Stimulated activated CD4-positive, alpha-beta T cell treated with anti-CD3 and anti-CD28 coated beads, TNF-alpha, amount 100 ng/mL, for 24 hours (primary cell): ENCODE results near the gene ITFG1.
"Not testable (repeated sequence)": the region's sequence is repeated elsewhere in the genome, so short reads cannot be mapped to it uniquely, and the experiment has no call there.

ENCODE experiments used
- DNase-seq, 3 experiments: peaks; one replicate each; pipeline ENCODE4 v3.0.0-alpha.2; 2020; ENCODE audit warnings: low read depth in 3 of 3

ITFG1 gene

DNA sequence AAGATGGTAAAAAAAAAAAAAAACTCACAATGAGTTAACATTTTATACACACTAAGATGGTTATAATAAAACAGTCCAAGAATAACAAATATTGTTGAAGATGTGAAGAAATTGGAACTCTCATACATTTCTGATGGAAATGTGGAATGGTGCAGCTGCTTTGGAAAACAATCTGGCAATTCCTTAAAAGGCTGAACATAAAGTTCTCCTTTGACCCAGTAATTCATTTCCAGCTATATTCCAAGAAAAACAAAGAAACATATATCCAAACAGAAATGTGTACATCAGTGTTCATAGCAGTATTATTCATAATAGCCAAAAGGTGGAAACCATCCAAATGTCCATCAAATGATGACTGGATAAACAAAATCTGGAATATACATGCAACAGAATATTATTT lies 219.8 kb downstream of the ITFG1 start:
- DNase-seq = no peak

GRCh38 chr16:47236716-47237115 lies 224.1 kb downstream of the ITFG1 start:
- no peak for DNase-seq

GRCh38 chr16:47230296-47230695 lies 230.6 kb downstream of the ITFG1 start:
- no peak for DNase-seq

DNA sequence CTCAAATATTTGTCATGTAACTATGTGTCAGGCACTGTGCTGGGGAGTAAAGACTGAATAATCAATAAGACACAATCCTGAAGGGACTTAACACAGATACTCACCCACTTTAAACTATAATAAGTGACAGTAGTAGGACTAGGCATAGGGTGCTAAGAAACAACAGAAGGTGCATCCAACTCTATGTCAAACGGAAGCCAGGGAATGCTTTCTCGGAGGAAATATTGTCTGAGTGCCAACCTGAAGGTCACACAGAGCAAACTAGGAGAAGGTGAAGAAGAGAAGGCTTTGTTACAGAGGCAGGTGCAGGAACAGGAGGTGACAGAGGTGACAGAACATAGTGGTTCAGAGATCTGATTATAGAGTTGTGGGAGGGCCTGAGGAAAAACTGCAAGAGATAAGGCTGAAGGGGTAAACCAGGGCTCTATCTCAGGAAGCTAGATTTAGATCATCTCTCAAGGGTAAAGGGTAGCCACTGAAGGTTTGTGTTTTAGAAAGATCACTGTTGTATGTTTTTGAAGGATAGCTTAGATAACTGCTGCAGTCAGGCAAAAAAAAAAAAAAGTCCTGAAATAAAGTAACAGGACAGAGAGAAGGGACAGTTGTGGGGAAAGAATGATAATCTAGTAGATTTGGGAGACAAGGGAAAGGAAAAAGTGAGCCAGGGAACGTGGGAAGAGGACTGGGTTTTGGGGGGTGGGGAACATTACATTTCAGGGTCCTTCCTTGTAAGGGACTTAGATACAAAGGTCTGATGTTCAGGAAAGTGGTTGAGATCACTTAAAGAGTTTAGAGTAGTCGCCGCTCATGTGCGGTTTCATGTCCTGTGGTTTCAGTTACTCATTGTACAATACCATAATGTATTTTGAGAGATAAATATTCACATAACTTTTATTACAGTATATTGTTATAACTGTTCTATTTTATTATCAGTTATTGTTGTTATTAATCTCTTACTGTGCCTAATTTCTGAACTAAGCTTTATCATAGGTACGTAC lies 231.5 kb downstream of the ITFG1 start:
- no peak for DNase-seq

- no peak for DNase-seq
Observed at GRCh38 chr16:47228241-47228640, 232.6 kb downstream of the ITFG1 start.

DNA sequence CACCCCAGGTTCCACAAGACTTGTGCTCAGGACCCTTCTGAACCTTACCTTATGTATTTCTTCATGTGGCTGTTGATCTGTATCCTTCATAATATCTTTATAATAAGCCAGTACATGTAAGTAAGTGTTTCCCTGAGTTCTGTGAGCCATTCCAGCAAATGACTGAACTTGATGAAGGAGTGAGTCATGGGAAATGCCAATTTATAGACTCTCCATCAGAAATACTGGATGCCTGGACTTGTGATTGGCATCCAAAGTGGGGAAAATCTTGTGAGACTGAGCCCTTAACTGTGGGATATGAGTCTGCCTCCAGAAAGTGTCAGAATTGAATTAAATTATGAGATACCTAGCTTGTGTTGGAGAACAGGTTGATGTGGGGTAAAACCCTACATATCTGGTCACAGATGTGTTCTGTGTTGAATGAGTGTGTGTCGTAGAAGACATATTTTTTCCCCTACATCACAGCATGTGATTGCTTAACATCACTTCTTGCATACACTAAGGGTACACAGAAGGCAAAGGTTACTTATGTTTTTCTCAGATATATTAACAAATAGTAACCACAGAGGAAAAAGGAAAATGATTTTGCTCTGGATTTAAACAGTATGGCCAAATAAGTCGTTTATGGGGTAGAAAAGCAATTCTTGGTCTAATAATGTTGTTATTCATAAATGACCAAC lies 247.0 kb downstream of the ITFG1 start:
- DNase-seq = no peak

GRCh38 chr16:47211218-47211617 lies 249.6 kb downstream of the ITFG1 start:
- DNase-seq = no peak

GRCh38 chr16:47204736-47205504 lies 255.9 kb downstream of the ITFG1 start:
- DNase-seq = no peak

- DNase-seq = not testable (repeated sequence)
Observed at GRCh38 chr16:47203433-47203832, 257.4 kb downstream of the ITFG1 start.

DNA sequence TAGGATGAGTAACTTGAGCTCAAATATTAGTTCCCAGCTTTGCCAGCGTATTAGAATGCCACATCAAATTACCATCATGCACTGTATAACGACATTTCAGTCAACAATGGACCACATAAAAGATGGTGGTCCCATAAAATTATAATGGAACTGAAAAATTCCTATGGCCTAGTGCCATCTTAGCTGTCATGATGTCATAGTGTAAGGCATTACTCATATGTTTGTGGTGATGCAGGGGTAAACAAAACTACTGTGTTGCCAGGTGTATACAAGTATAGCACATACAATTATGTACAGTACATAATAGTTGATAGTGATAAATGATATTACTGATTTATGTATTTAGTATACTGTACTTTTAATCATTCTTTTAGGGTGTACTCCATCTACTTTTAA lies 262.7 kb downstream of the ITFG1 start:
- no peak for DNase-seq

GRCh38 chr16:47197536-47198179 lies 263.2 kb downstream of the ITFG1 start:
- no peak for DNase-seq

GRCh38 chr16:47196457-47196856 lies 264.4 kb downstream of the ITFG1 start:
- DNase-seq = no peak

DNA sequence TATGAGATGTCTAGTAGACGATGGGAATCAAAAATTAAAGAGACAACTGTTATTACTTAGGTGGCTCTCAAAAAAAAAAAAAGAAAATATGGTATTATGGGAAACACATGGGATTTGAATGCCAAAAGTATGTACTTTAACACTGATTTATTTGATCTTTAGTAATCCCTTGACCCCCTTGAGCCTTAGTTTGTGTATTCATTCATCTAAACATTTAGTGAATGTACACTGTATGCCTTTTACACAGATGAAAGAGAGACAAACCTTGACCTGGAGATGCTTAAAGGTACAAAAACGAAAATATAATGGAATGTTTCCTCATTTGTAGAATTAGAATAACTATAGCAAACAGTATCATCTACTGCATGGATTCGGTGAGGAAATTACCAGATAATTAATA lies 278.5 kb downstream of the ITFG1 start:
- DNase-seq = no peak

DNA sequence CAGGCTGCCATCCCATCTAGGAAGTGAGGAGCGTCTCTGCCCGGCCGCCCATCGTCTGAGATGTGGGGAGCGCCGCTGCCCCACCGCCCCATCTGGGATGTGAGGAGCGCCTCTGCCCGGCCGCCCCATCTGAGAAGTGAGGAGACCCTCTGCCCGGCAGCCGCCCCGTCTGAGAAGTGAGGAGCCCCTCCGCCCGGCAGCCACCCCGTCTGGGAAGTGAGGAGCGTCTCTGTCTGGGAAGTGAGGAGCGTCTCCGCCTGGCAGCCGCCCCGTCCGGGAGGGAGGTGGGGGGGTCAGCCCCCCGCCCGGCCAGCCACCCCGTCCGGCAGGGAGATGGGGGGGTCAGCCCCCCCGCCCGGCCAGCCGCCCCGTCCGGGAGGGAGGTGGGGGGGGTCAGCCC lies 279.8 kb downstream of the ITFG1 start:
- DNase-seq = not testable (repeated sequence)

- no peak for DNase-seq
Observed at GRCh38 chr16:47180073-47180472, 280.8 kb downstream of the ITFG1 start.

DNA sequence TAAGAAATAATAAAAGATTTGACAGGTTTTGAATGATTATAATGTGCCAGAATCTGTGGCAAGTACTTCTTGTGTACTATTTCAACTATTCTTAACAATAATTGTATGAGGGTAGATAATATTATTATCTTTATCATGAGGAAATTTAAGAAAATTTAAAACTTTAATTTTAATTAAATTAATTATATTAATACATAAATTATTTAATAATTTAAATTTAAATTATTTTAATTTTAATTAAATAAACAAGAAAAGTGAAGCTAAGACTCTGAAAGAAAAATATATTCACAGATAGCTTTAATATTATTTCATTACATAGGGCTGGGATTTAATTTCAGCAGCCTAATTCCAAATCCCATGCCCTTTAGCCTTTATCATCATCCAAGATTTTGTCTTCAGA lies 285.7 kb downstream of the ITFG1 start:
- DNase-seq = no peak

DNA sequence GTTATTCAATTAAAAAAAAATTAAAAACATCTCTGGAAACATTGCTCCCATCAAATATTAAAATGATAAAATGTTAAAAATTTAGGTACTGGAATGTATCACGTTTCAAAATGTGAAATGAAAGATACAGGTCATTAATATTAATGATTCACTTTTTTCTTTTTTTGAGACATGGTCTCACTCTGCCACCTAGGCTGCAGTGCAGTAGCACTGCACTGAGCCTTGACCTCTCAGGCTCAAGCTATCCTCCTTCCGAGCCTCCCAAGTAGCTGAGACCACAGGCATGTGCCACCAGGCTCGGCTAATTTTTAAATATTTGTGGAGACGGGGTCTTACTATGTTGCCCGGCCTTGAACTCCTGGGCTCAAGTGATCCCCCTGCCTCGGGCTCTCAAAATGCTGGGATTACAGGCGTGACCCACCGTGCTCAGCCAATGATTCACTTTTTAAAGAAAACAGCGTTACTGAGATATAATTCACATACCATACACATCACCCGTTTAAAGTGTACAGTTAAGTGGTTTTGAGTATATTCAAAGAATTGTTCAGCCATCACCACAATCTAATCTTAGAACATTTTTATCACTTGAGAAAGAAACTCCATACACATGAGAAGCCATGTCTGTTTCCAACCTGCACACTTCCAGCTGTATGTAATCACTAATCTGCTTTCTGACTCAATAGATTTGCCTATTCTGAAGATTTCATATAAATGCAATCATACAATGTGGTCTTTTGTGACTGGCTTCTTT lies 298.0 kb downstream of the ITFG1 start:
- no peak for DNase-seq

- no peak for DNase-seq
Observed at GRCh38 chr16:47161464-47161863, 299.4 kb downstream of the ITFG1 start.

GRCh38 chr16:47160422-47160821 lies 300.4 kb downstream of the ITFG1 start:
- DNase-seq = no peak

DNA sequence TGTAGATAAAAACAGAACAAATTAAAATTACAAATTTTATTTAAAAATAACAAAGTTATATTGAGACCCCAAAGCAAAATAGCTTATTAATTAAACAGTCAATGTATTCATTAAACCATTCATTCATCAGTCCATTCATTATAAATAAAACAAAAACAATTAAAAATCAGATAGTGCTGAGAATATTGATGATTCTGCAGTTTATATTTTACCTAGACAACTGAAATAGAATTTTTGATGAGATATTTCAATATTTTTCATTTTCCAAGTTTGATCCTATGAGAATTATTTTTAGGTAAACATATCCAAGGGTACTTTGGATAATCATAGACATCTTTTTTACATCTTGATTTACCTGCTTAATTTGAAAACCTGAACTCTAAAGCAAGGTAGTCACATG lies 301.9 kb downstream of the ITFG1 start:
- DNase-seq = no peak

DNA sequence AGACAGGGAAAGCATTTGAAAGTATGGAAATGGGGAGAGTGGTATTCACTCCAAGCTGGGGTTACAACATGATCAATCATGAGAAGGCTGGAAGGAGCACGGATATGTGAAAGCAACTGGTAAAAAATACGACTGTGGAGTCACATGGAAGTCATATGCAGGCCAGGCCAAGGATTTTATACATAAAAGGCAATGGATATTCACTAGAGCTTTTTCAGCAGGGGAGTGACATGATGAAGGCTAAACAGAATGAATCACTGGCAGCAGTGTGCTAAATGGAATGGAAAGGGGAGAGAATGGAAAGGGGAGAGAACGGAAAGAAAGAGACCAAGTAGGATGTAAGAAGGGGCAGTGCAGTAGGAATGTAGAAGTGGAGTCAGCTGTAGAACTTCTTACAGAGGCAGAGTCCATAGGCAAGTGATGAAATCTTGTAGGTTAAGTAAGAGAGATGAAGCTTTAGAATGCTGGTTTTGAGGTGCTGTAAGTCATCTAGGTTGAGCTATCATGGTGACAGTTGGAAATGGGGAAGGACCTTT lies 304.1 kb downstream of the ITFG1 start:
- no peak for DNase-seq
